Peyer's patch (tissue), 4 donors: Measurements from ENCODE around the gene TIFAB. TPM values are rescaled to one million over a fixed set of nuclear protein-coding genes. Genes with fewer than 3 reads are reported as not detected.

Source experiments
- DNase-seq, 3 donors: peaks; one replicate each; pipeline ENCODE4 v3.0.0-alpha.2; 2017 to 2019
- H3K27ac ChIP-seq, 4 donors: fragments of 200-600 bp; sonication (generic); one replicate each; pipeline ENCODE4 v1.5.1; 2016 to 2019
- H3K27me3 ChIP-seq, 2 donors: fragments of 200-600 bp; sonication (generic); one replicate each; pipeline ENCODE4 v1.5.1; 2019
- H3K36me3 ChIP-seq, 3 donors: fragments of 200-600 bp; sonication (generic); one replicate each; pipeline ENCODE4 v1.5.1; 2016 to 2019
- H3K4me1 ChIP-seq, 4 donors: fragments of 200-600 bp; sonication (generic); one replicate each; pipeline ENCODE4 v1.5.1; 2016 to 2019
- H3K4me3 ChIP-seq, 4 donors: fragments of 200-600 bp; sonication (generic); 1 replicate in 3 of 4; 2 replicates in 1 of 4; pipeline ENCODE4 v1.5.1; 2016 to 2019; ENCODE audit warnings: mild to moderate bottlenecking in 1 of 4
- H3K9me3 ChIP-seq, 4 donors: fragments of 200-600 bp; sonication (generic); one replicate each; pipeline ENCODE4 v1.5.1; 2016 to 2019; ENCODE audit warnings: mild to moderate bottlenecking in 1 of 4
- POLR2A ChIP-seq, 2 donors: fragments of 450-650 bp; IDR thresholded peaks; one replicate each; pipeline ENCODE4 v1.5.1; 2017; ENCODE audit warnings: antibody characterized with exemption in 2 of 2, mild to moderate bottlenecking in 2 of 2, moderate library complexity in 2 of 2
- total RNA-seq, 4 donors: library from RNA; depleted of rRNA; stranded (reverse); fragments of >200 nt; gene quantifications; one replicate each; pipeline ENCODE4 v1.1.0, GENCODE V29; 2016
- TF ChIP-seq, protein P1 (sequence below), 6 experiments: fragments of 450-650 bp in 4 of 6; fragments of 200-600 bp in 2 of 6; sonication (generic) in 1 of 6; IDR thresholded peaks; one replicate each; pipeline ENCODE4 v1.5.1; 2017 to 2019; ENCODE audit warnings: antibody characterized with exemption in 6 of 6, mild to moderate bottlenecking in 3 of 6, moderate library complexity in 1 of 6

TIFAB gene
- total RNA-seq, 4 donors from 2014 or later, result 0.83 TPM; not detected in 3

DNA sequence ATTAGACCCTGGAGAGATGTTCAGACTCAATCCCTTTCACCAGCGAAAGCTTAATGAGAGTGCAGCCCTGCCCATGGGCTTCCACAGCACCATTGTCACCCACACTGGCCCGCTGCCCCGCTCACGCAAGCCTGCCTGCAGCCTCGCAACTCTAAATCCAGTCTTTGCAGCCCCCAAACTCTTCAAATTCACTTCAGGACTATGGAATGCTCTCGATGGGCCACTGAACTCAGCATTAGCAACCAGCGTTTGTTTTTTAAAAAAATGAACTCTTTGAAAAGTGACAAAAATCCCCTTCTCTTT lies 22.1 kb downstream of the TIFAB start:
- Histone ChIP-seq H3K27ac (no peak overlapping the region), H3K36me3 (no peaks in the 10 kb centered on the region), H3K27me3 (no peaks in the 10 kb centered on the region), H3K4me3 (no peak overlapping the region), H3K9me3 (peaks cover 0 to 6% (median 3%) of the 10 kb centered on the region in 4 donors), H3K4me1 (peaks cover 0 to 7% (median 0%) of the 10 kb centered on the region in 4 donors)
- TF ChIP-seq, protein P1, sequence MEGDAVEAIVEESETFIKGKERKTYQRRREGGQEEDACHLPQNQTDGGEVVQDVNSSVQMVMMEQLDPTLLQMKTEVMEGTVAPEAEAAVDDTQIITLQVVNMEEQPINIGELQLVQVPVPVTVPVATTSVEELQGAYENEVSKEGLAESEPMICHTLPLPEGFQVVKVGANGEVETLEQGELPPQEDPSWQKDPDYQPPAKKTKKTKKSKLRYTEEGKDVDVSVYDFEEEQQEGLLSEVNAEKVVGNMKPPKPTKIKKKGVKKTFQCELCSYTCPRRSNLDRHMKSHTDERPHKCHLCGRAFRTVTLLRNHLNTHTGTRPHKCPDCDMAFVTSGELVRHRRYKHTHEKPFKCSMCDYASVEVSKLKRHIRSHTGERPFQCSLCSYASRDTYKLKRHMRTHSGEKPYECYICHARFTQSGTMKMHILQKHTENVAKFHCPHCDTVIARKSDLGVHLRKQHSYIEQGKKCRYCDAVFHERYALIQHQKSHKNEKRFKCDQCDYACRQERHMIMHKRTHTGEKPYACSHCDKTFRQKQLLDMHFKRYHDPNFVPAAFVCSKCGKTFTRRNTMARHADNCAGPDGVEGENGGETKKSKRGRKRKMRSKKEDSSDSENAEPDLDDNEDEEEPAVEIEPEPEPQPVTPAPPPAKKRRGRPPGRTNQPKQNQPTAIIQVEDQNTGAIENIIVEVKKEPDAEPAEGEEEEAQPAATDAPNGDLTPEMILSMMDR (IDR thresholded peaks at IDR 0.05), result no peak
- no peak for TF ChIP-seq POLR2A (IDR thresholded peaks at IDR 0.05)
- peak in 1 of 3 donors; percentile 28 for DNase-seq

DNA sequence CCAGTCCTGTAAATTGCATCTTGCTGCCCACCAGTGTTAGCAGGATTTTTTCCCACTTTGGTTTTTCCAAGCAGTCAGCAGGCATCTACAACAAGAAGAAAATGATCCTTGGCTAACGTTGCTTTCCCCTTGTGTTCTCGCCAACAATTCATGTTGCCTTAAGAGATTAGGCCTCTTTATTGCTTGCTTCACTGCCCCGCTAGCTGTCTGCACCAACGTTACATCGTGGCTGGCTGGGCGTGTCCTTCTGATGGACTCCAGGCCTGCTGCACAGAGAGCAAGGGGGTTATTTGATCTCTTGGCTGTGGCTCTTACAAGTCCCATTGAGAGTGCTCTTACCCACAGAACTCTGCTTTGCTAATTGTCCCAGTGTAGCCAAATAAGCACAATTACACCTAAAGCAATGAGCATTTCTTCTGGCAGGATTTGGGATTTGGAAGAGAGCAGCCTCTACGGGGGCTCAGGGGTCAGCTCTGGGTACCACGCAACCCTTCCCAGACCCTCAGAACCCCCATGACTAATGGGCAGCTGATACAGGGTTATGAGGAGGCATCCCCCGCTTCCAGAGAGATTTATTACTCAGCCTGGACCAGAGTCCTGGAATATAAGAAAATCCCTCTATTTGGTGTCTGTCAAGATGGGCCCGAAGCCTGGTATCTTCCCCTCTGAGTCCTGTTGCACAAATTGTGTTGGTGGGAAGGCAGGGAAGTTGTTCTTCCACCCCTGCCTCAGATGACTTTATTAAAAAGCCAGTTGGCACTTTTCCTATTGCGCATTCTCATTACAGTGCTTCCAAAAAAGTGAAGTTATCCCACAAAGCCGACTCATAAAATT lies 22.6 kb downstream of the TIFAB start:
- Histone ChIP-seq H3K9me3 (peaks cover 0 to 6% (median 3%) of the 10 kb centered on the region in 4 donors), H3K36me3 (no peaks in the 10 kb centered on the region), H3K27ac (no peak overlapping the region), H3K27me3 (no peaks in the 10 kb centered on the region), H3K4me3 (no peak overlapping the region), H3K4me1 (peaks cover 0 to 9% (median 0%) of the 10 kb centered on the region in 4 donors)
- DNase-seq, result peak in 1 of 3 donors; percentile 48
- TF ChIP-seq, protein P1 (IDR thresholded peaks at IDR 0.05), result no peak
- TF ChIP-seq POLR2A (IDR thresholded peaks at IDR 0.05), result no peak

DNA sequence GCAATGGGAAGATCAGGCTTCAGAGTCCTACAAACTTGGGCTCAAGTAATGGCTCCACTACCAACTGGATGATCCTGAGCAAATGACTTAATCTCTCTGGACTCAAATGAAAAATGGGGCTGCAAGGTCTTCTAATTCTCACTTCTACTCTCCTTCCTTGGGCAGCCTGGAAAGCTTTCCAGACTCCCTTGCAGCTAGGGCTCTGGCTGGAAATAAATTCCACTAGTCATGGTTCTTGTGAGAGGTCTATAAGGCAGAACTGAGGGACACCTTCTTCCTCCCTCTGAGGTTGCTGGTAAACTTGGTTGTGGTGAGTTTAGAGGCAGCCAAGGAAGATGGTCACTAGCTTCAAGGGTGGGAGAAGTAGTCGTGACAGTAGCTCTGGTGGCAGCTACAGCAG lies 23.6 kb downstream of the TIFAB start:
- H3K36me3 ChIP-seq, result no peaks in the 10 kb centered on the region
- no peak for DNase-seq
- no peak for TF ChIP-seq POLR2A (IDR thresholded peaks at IDR 0.05)
- TF ChIP-seq, protein P1 (IDR thresholded peaks at IDR 0.05), result no peak

DNA sequence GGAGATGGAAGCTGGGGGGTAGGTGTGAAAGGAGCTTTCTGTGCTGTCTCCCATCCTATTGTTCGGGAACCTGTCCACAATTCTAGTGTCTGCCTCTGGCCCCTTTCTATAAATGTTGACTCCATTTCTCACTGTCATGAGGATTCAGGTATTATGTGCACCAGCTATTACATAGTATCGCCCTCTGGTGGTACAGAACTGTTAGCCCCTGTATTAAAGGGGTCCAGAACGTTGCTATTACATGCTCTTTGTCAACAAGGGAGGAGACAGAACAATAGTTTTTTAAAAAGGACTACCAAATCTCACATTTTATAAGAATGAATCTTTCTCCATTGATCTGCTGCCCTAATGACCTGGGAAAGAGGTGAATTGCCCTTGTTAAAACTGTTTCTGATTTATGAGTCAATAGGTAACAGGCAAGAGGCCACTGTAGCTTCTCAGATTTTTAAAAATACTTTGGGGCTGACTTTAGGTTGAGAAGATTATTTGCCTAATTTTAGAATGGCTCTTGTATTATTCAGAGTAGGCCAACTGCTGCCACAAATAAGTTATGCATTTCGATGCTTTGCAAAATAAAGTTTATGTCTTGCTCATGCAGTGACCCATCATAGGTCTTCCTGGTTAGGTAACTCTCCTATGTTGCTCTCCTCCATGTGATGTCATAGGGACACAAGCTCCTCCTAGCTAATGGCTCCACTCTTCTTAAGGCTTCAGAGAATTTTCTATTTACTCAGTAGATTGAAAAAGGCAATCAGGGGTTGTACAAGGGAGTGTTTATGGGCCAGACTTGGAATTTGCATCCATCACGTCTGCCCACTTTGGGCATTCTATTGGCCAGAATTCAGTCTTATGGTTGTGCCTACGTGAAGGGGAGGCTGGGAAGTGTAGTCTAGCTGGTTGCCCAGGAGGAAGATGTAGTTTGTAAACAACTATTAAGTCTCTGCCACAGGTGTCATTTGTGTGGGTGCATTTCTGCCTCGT lies 25.8 kb downstream of the TIFAB start:
- TF ChIP-seq, protein P1 (IDR thresholded peaks at IDR 0.05), result peak in 4 of 6 experiments; percentile 63 to 80 (median 74)
- no peak for TF ChIP-seq POLR2A (IDR thresholded peaks at IDR 0.05)
- DNase-seq, result peak in 1 of 3 donors; percentile 57
- Histone ChIP-seq H3K27me3 (no peaks in the 10 kb centered on the region), H3K36me3 (no peaks in the 10 kb centered on the region), H3K4me1 (peaks cover 0 to 20% (median 0%) of the 10 kb centered on the region in 4 donors), H3K9me3 (peaks cover 0 to 6% (median 3%) of the 10 kb centered on the region in 4 donors), H3K27ac (no peak overlapping the region), H3K4me3 (no peak overlapping the region)

More for the DNA sequence above, 23.6 kb downstream of the TIFAB start:
- H3K4me1 ChIP-seq, result peaks cover 0 to 17% (median 0%) of the 10 kb centered on the region in 4 donors
- H3K27me3 ChIP-seq, result no peaks in the 10 kb centered on the region
- no peak overlapping the region for H3K4me3 ChIP-seq
- H3K9me3 ChIP-seq, result peaks cover 0 to 6% (median 3%) of the 10 kb centered on the region in 4 donors
- no peak overlapping the region for H3K27ac ChIP-seq

DNA sequence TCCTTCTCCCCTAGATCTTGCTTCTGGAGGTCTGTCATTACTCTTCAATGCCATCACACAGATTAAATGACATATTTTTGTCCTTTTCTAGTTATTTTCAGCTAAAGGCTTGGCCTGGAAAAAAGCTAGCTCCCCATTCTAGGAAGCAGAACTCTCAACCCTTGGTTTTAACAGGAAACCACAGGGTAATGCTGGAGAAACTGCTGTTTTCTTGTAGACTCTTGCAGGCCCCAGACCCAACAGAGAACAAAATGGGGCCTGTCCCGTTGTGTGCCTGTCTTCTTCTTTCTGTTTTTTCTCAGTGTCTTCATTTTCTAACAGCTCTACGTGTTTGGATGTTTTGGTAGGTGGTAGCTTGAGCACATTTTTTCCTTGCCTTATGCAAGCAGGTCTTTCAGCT lies 26.5 kb downstream of the TIFAB start:
- H3K27ac ChIP-seq, result no peak overlapping the region
- no peak for DNase-seq
- H3K27me3 ChIP-seq, result no peaks in the 10 kb centered on the region
- H3K36me3 ChIP-seq, result no peaks in the 10 kb centered on the region
- peaks cover 0 to 6% (median 3%) of the 10 kb centered on the region in 4 donors for H3K9me3 ChIP-seq
- no peak overlapping the region for H3K4me3 ChIP-seq
- TF ChIP-seq POLR2A (IDR thresholded peaks at IDR 0.05), result no peak
- TF ChIP-seq, protein P1 (IDR thresholded peaks at IDR 0.05), result no peak
- peaks cover 0 to 20% (median 0%) of the 10 kb centered on the region in 4 donors for H3K4me1 ChIP-seq
